Peyer's patch (tissue), 4 donors: ENCODE results near the gene ERI2. TPM values are rescaled to one million over a fixed set of nuclear protein-coding genes. Genes with fewer than 3 reads are reported as not detected.

ENCODE experiments used
- DNase-seq, 3 donors: peaks; one replicate each; pipeline ENCODE4 v3.0.0-alpha.2; 2017 to 2019
- H3K27ac ChIP-seq, 4 donors: fragments of 200-600 bp; sonication (generic); one replicate each; pipeline ENCODE4 v1.5.1; 2016 to 2019
- H3K27me3 ChIP-seq, 2 donors: fragments of 200-600 bp; sonication (generic); one replicate each; pipeline ENCODE4 v1.5.1; 2019
- H3K36me3 ChIP-seq, 3 donors: fragments of 200-600 bp; sonication (generic); one replicate each; pipeline ENCODE4 v1.5.1; 2016 to 2019
- H3K4me1 ChIP-seq, 4 donors: fragments of 200-600 bp; sonication (generic); one replicate each; pipeline ENCODE4 v1.5.1; 2016 to 2019
- H3K4me3 ChIP-seq, 4 donors: fragments of 200-600 bp; sonication (generic); 1 replicate in 3 of 4; 2 replicates in 1 of 4; pipeline ENCODE4 v1.5.1; 2016 to 2019; ENCODE audit warnings: mild to moderate bottlenecking in 1 of 4
- H3K9me3 ChIP-seq, 4 donors: fragments of 200-600 bp; sonication (generic); one replicate each; pipeline ENCODE4 v1.5.1; 2016 to 2019; ENCODE audit warnings: mild to moderate bottlenecking in 1 of 4
- CTCF ChIP-seq, 6 experiments: fragments of 450-650 bp in 4 of 6; fragments of 200-600 bp in 2 of 6; sonication (generic) in 1 of 6; IDR thresholded peaks; one replicate each; pipeline ENCODE4 v1.5.1; 2017 to 2019; ENCODE audit warnings: antibody characterized with exemption in 6 of 6, mild to moderate bottlenecking in 3 of 6, moderate library complexity in 1 of 6
- POLR2A ChIP-seq, 2 donors: fragments of 450-650 bp; IDR thresholded peaks; one replicate each; pipeline ENCODE4 v1.5.1; 2017; ENCODE audit warnings: antibody characterized with exemption in 2 of 2, mild to moderate bottlenecking in 2 of 2, moderate library complexity in 2 of 2
- small RNA-seq, 2 donors: library from RNA; depleted of rRNA; stranded (forward); fragments of <200 nt; gene quantifications; one replicate each; pipeline ENCODE3, GENCODE V24; 2016
- total RNA-seq, 4 donors: library from RNA; depleted of rRNA; stranded (reverse); fragments of >200 nt; gene quantifications; one replicate each; pipeline ENCODE4 v1.1.0, GENCODE V29; 2016

ERI2 gene
- total RNA-seq, 4 donors from 2014 or later, result 9.1 to 28.2 (median 18.4) TPM

GRCh38 chr16:20753727-20754126, 52.5 kb downstream of the ERI2 start:
- no peak for DNase-seq
- Histone ChIP-seq H3K27ac (no peak overlapping the region), H3K4me1 (no peaks in the 10 kb centered on the region), H3K9me3 (no peaks in the 10 kb centered on the region), H3K36me3 (no peaks in the 10 kb centered on the region), H3K27me3 (no peaks in the 10 kb centered on the region), H3K4me3 (no peak overlapping the region)
- no peak for TF ChIP-seq POLR2A (IDR thresholded peaks at IDR 0.05)
- no peak for TF ChIP-seq CTCF (IDR thresholded peaks at IDR 0.05)

GRCh38 chr16:20750558-20750957, 55.7 kb downstream of the ERI2 start:
- H3K4me3 ChIP-seq, result no peak overlapping the region
- H3K36me3 ChIP-seq, result no peaks in the 10 kb centered on the region
- no peaks in the 10 kb centered on the region for H3K9me3 ChIP-seq
- TF ChIP-seq POLR2A (IDR thresholded peaks at IDR 0.05), result no peak
- no peak for TF ChIP-seq CTCF (IDR thresholded peaks at IDR 0.05)
- H3K4me1 ChIP-seq, result no peaks in the 10 kb centered on the region
- H3K27ac ChIP-seq, result no peak overlapping the region
- H3K27me3 ChIP-seq, result no peaks in the 10 kb centered on the region
- no peak for DNase-seq

GRCh38 chr16:20749474-20749873, 56.8 kb downstream of the ERI2 start:
- no peaks in the 10 kb centered on the region for H3K9me3 ChIP-seq
- H3K27me3 ChIP-seq, result no peaks in the 10 kb centered on the region
- H3K27ac ChIP-seq, result no peak overlapping the region
- no peaks in the 10 kb centered on the region for H3K36me3 ChIP-seq
- TF ChIP-seq POLR2A (IDR thresholded peaks at IDR 0.05) (no peak), CTCF (IDR thresholded peaks at IDR 0.05) (no peak)
- DNase-seq, result no peak
- no peak overlapping the region for H3K4me3 ChIP-seq
- no peaks in the 10 kb centered on the region for H3K4me1 ChIP-seq

- TF ChIP-seq POLR2A (IDR thresholded peaks at IDR 0.05), result no peak
- DNase-seq, result no peak
These were observed 59.0 kb downstream of the ERI2 start for GRCh38 chr16:20747030-20747816.

GRCh38 chr16:20746461-20746860, 59.8 kb downstream of the ERI2 start:
- Histone ChIP-seq H3K4me3 (no peak overlapping the region), H3K4me1 (peaks cover 0 to 4% (median 0%) of the 10 kb centered on the region in 4 donors), H3K36me3 (no peaks in the 10 kb centered on the region), H3K27ac (no peak overlapping the region), H3K27me3 (no peaks in the 10 kb centered on the region), H3K9me3 (no peaks in the 10 kb centered on the region)
- TF ChIP-seq CTCF (IDR thresholded peaks at IDR 0.05) (no peak), POLR2A (IDR thresholded peaks at IDR 0.05) (no peak)
- no peak for DNase-seq

More at GRCh38 chr16:20747030-20747816, 59.0 kb downstream of the ERI2 start:
- Histone ChIP-seq H3K27ac (no peak overlapping the region), H3K4me3 (no peak overlapping the region), H3K9me3 (no peaks in the 10 kb centered on the region), H3K4me1 (no peaks in the 10 kb centered on the region), H3K27me3 (no peaks in the 10 kb centered on the region), H3K36me3 (no peaks in the 10 kb centered on the region)

Small RNA genes within 50 kb of the gene (small RNA-seq; reads per million reads assigned to genes)
- gene RF00618, result 0 reads per million in 2 donors
- 0 reads per million in 2 donors for gene RNU6-944P

Other genes with a start within 250 kb of the ERI2 start
- not detected for gene ACSM2B, start 230.1 kb downstream of the ERI2 start, total RNA-seq
- not detected for gene ACSM1, start 108.8 kb downstream of the ERI2 start, total RNA-seq
- 10 to 100 TPM; 23.1 to 68.8 (median 49.1) TPM for gene THUMPD1, start 64.7 kb downstream of the ERI2 start, total RNA-seq
- 10 to 100 TPM in 2 of 4 donors, 1 to 10 TPM in 2; 2.1 to 16.4 (median 11.7) TPM for gene ACSM3, start 42.5 kb downstream of the ERI2 start, total RNA-seq
- gene REXO5, start 55 bp upstream of the ERI2 start, total RNA-seq, result 1 to 10 TPM; 2.3 to 3.6 (median 2.9) TPM
- 10 to 100 TPM in 1 of 4 donors, 1 to 10 TPM in 3; 6.5 to 12.2 (median 9.5) TPM for gene DCUN1D3, start 93.9 kb upstream of the ERI2 start, total RNA-seq
- gene LYRM1, start 94.3 kb upstream of the ERI2 start, total RNA-seq, result 10 to 100 TPM in 2 of 4 donors, 1 to 10 TPM in 2; 8.8 to 53.6 (median 13.2) TPM